RWPE1 (cell line): Measurements from ENCODE around the gene TBC1D16.
A peak's percentile ranks its signal among the peaks of the same experiment; 100 is the strongest.

ENCODE experiments used
- CTCF ChIA-PET: fragments of 350-600 bp; sonication (Branson Sonifier 250); formaldehyde crosslinking; extraction: SDS; loops from one replicate; lab custom pipeline; 2021; lab: Yijun Ruan, JAX
- POLR2A ChIA-PET: fragments of 400-600 bp; formaldehyde crosslinking; extraction: SDS; loops from one replicate; lab custom pipeline; 2020; ENCODE audit warnings: antibody characterized with exemption; ENCODE audit not compliant: low non-redundant PET; lab: Yijun Ruan, JAX
- DNase-seq: peaks from one replicate; pipeline ENCODE4 v3.0.0; 2012; ENCODE audit warnings: low spot score
- H3K27ac ChIP-seq: fragments of 450-650 bp; 2 replicates; pipeline ENCODE4 v1.5.1; 2017
- TF ChIP-seq, protein P1 (sequence below): fragments of 450-650 bp; conservative IDR thresholded peaks from 2 replicates; pipeline ENCODE4 v1.5.1; 2017; ENCODE audit warnings: low read depth, mild to moderate bottlenecking

The TBC1D16 gene

GRCh38 chr17:79916506-79916905, 119.2 kb downstream of the TBC1D16 start:
- TF ChIP-seq, protein P1, sequence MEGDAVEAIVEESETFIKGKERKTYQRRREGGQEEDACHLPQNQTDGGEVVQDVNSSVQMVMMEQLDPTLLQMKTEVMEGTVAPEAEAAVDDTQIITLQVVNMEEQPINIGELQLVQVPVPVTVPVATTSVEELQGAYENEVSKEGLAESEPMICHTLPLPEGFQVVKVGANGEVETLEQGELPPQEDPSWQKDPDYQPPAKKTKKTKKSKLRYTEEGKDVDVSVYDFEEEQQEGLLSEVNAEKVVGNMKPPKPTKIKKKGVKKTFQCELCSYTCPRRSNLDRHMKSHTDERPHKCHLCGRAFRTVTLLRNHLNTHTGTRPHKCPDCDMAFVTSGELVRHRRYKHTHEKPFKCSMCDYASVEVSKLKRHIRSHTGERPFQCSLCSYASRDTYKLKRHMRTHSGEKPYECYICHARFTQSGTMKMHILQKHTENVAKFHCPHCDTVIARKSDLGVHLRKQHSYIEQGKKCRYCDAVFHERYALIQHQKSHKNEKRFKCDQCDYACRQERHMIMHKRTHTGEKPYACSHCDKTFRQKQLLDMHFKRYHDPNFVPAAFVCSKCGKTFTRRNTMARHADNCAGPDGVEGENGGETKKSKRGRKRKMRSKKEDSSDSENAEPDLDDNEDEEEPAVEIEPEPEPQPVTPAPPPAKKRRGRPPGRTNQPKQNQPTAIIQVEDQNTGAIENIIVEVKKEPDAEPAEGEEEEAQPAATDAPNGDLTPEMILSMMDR, result no peak
- no peak overlapping the region for H3K27ac ChIP-seq
- ChIA-PET POLR2A (interaction anchor here (0.9 kb wide), 1 partner anchor 78 kb away, joined by 5 read pairs; the partner anchor contains the start of gene CBX4), CTCF (interaction anchor here (0.6 to 3.0 kb wide), 10 partner anchors 16 to 252 kb away, joined by 3 to 35 read pairs (median 4); partner anchors contain the start of gene CBX4)
- no peak for DNase-seq

DNA sequence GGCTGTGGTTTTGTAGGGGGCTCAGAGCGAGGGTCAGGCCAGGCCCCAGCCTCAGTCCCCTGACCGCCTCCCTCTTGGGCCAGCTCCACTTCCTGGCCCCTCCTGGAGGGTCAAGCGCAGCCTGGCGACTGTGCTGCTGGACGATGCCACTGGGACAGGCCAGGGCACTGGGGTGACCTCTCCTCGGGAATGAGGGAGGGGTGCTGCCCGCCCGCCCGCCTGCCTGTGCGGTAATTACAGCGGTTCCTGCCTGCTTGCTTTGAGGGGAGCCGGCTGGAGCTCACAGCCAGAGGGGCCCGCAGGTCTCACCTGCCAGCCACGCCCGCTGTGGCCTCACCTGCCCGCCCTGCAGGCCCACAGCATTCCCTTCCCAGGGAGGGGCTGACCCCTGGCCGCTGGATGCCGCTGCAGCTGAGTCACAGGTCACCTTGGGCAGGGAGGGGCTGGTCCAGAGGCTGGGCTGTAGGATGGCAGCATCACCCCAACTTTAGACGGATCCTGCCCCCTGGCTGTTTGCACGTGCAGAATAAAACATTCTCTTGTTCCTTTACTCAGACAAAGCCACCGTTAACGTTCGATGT, 119.7 kb downstream of the TBC1D16 start:
- peak; percentile 96 for DNase-seq
- CTCF ChIA-PET, result interaction anchor here (0.5 to 3.0 kb wide), 20 partner anchors 61 to 640 kb away, joined by 3 to 35 read pairs (median 3); partner anchors contain the start of gene CBX4
- TF ChIP-seq, protein P1, result no peak; the same call in 1 of the 2 replicates
- H3K27ac ChIP-seq, result no peak overlapping the region
- POLR2A ChIA-PET, result interaction anchor here (0.9 to 1.0 kb wide), 2 partner anchors 76 to 77 kb away, joined by 3 to 5 read pairs; partner anchors contain the start of gene CBX4

DNA sequence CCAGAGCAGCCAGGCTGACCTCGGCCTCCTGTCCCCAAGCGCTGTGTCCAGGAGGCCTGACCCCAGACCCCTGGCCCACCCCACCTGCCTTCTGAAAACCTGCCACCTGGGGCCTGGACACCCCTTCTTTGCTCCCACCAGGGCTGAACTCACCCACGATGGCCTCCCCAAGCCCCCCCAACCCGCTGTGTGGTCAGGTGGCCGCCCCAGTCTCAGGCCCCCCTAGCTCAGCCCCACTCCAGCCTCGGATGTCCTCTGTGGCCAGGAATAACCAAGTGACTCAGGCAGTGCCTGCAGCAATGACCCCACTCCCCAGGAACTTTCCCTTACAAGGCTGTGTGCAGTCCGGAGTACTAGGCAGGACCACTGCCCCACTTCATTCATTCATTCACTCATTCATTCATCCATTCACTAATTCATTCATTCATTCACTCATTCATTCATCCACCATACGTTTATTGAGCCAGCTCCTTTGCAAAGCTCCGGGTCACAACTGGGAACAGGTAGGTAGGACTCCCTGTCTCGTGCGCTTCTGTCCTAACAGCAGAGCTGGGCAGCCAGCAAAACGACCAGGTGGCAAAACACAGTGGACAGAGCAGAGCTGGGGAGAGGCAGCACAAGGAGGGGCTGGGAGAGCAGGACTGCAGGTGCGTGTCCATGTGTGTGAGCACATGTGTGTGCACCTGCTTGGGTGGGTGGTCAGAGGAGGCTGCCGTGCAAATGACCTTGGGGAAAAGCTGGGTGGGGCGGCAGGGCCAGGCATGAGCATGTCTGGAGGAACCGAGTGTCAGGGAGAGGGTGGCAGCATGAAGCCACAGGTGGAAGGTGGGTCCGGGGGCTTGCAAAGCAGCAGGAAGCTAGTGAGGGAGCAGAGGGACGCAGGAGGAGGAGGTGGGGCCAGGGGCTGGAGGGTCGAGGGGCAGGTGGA, 120.6 kb downstream of the TBC1D16 start:
- H3K27ac ChIP-seq, result no peak overlapping the region
- ChIA-PET POLR2A (interaction anchor here (0.6 to 1.0 kb wide), 2 partner anchors 75 to 461 kb away, joined by 3 read pairs; no protein-coding TSS in a partner anchor), CTCF (interaction anchor here (0.6 to 3.0 kb wide), 12 partner anchors 60 to 173 kb away, joined by 3 to 35 read pairs (median 4); partner anchors contain the start of gene CBX4)
- TF ChIP-seq, protein P1, result no peak
- DNase-seq, result no peak

DNA sequence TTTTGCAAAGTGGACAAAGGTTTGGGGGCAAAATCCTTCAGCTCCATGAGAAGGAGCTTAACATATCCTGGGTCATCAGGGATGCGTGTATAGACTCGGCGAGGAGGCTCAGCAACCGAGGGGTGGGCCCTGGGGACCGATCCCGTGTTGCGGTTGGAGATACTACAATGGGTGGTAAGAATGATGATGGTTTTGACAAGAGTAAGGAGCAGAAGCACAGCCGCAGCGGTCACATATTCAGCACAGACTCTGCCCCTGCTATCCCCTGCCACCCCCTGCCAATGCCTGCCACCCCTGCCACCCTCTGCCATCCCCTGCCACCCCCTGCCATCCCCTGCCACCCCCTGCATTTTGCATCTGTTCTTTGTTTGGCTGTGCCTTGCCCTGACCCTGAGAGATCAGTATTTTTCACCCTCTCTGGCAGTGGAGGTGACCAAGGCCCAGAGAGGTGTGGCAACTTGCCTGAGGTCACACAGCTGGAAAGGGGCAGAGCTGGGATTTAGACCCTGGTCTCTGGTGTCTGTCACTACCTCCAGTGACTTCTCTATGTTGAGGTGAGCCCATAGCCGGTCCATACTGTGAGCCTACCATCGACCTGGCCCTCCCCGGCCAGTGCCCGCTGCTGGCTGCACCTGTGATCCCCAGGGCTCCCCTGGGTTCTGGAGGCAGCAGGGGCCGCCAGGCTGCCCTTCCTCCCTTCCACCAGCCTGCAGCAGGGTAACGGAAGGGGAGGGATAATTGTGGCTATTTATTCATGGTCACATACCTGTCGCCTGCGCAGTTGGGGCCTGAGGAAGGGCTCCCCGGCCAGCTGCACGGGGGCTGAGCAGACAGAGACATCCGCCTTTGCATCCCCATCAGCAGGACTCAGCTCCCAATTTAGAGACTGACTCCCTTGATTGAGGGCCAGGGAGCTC, 121.5 kb downstream of the TBC1D16 start:
- DNase-seq, result no peak
- ChIA-PET POLR2A (interaction anchor here (0.6 kb wide), 1 partner anchor 462 kb away, joined by 3 read pairs; no protein-coding TSS in a partner anchor), CTCF (interaction anchor here (0.6 to 3.0 kb wide), 4 partner anchors 18 to 172 kb away, joined by 3 to 35 read pairs (median 4); partner anchors contain the start of gene CBX4)

DNA sequence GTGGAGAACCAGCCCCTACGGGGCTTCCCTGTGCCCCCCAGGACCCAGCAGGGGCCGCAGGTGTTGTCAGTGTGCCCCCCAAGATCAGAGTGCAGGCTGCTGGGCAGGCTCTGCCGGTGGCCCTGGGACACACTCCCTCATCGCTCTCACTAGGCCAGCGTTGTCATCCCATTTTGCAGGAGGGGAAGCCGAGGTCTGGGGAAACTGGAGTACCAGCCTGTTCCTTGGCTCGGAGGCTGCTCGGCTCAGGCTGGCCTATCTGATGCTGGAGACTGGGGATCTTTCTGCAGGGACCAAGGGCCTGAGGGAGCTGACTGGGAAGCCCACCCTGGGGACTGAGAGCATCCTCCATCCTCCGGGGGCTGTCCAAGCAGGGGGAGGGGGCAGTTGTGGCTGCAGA, 122.2 kb downstream of the TBC1D16 start:
- TF ChIP-seq, protein P1, result no peak
- no peak for DNase-seq
- POLR2A ChIA-PET, result no interaction called here
- CTCF ChIA-PET, result interaction anchor here (0.6 kb wide), 1 partner anchor 17 kb away, joined by 3 read pairs; no protein-coding TSS in a partner anchor
- H3K27ac ChIP-seq, result no peak overlapping the region

More for the DNA sequence above, 121.5 kb downstream of the TBC1D16 start:
- H3K27ac ChIP-seq, result no peak overlapping the region
- TF ChIP-seq, protein P1, result no peak
